GM19238 (cell line): ENCODE results near the gene TSPAN9.
A peak's percentile ranks its signal among the peaks of the same experiment; 100 is the strongest.
"Not testable (repeated sequence)": the region's sequence is repeated elsewhere in the genome, so short reads cannot be mapped to it uniquely, and the experiment has no call there.

Experiments
- DNase-seq: peaks from one replicate; pipeline ENCODE4 v3.0.0; 2011; ENCODE audit warnings: low spot score; ENCODE audit not compliant: insufficient read length

The TSPAN9 gene

DNA sequence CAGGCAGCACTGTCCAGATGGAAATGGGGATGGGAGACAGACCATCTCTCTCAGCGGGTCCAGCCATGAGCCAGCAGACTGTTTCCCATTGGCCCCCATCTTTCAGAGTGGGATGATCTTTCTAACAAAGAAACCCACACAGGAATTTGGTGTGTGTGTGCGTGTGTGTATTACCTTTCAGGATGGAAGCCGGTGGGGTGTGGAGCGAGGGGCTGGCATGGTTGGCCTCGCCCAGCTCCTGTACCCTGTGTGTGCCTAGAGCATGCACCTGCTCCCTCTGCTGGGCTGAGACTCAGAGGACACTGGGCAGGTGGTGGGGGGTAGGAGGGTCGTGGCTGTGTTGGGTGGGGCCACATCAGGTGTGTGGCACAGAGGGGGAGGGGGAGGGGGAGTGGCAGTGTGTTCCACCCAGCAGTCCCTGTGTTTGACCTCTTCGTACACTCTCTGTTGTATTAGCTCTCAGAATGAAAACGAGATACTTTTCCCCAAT lies 33.0 kb upstream of the TSPAN9 start:
- DNase-seq, result no peak

DNA sequence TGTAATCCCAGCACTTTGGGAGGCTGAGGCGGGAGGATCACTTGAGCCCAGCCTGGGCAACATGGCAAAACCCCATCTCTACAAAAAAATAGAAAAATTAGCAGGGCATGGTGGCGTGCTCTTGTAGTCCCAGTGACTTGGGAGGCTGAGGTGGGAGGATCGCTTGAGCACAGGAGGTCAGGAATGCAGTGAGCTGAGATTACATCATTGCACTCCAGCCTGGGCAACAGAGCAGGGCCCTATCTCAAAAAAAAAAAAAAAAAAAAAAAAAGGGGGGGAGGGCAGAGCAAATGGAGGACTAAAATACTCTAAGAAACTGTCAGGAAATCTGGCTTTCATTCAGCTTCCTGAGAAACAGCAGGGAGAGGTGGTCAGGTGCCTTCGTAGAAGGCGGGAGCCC lies 31.7 kb upstream of the TSPAN9 start:
- no peak for DNase-seq

DNA sequence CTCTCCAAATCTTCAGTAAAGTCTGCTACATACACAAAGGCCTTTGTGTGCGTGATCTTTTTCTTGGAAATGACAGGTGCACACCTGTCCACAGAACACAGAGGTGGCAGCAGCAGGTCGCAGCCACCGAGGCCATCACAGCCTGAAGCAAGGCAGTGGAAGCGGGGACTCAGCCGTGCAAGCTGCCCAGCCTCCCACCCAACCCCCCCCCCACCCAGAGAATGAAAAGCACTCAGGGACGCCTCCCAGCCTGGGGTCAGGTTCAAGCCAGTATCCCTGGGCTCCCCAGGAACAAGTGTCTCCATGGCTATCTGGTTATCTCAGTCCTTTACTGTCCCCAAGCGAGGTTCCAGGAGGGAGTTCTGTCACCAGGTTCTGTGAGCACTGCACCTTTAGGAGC lies 31.2 kb upstream of the TSPAN9 start:
- no peak for DNase-seq

DNA sequence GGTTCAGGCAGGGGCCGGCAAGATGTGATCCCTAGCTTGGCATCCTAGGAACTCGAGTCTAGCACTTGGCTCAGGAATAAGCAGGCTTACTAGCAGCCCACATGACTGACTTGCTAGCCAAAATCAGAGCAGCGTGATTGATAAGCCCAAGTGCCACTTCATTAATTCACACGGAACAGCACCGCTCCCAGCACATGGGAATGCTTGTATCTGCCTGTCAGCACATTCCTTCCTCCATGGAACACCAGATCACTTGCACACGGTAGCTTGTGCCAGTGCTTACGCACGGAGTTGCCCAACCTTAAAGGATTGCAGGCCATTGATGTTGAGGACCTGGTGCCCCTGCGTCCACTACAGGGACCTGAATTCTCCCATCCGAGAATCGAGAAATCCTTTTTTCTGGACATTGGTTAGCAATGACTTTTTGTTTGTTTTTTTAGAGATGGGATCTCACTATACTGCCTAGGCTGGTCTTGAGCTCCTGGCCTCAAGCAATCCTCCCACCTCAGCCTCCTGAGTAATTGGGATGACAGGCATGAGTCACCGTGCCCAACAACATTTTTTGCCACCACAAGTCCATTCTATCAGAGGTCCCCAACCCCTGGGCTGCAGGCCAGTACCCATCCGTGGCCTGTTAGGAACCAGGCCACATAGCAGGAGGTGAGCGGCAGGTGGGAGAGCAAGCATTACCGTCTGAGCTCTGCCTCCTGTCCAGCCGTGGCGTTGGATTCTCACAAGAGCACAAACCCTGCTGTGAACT lies 30.6 kb upstream of the TSPAN9 start:
- DNase-seq, result no peak

DNA sequence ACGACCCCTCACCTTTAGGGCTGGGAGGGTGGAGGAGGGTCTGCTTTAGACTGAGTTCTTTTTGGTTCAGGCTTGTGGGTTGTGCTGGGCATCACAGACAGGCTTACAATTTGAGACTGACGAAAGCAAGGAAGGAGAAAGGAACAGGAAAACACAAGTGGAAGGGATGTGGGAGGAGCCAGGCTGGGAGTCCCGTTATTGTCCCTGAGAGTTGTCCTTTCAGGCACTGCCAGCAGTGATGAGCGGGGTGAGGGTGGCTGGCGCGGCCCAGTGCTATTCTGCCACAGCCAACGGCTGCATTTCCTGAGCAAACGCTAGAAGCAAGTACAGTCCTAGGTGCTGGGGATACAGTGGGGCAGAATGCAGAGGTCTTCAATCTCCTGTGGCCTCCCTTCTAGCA lies 29.2 kb upstream of the TSPAN9 start:
- DNase-seq, result no peak

DNA sequence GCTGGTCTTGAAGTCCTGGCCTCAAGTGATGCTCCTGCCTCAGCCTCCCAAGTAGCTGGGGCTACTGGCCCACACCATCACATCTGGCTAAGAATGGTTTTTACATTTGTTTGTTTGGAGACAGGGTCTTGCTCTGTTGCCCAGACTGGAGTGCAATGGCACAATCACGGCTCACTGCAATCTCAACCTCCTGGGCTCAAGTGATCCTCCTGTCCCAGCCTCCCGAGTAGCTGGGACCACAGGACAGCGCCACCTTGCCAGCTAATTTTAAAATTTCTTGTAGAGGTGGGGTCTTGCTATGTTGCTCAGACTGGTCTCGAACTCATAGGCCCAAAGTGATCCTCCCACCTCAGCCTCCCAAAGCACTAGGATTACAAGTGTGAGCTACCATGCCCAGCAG lies 28.6 kb upstream of the TSPAN9 start:
- DNase-seq, result no peak

DNA sequence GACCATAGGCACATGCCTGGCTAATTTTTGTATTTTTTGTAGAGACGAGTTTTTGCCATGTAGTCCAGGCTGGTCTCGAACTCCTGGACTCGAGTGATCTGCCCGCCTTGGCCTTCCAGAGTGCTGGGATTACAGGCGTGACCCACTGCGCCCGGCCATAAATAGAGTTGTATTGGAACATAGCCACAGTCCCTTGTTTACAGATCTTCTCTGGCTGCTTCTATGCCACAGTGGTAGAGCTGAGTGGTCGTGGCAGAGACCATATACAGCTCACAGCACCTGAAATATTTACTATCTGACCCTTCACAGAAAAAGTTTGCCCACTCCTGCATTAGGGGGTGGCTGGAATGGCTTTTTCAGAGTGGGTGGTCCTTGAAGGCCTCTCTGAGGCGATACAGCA lies 28.0 kb upstream of the TSPAN9 start:
- no peak for DNase-seq

DNA sequence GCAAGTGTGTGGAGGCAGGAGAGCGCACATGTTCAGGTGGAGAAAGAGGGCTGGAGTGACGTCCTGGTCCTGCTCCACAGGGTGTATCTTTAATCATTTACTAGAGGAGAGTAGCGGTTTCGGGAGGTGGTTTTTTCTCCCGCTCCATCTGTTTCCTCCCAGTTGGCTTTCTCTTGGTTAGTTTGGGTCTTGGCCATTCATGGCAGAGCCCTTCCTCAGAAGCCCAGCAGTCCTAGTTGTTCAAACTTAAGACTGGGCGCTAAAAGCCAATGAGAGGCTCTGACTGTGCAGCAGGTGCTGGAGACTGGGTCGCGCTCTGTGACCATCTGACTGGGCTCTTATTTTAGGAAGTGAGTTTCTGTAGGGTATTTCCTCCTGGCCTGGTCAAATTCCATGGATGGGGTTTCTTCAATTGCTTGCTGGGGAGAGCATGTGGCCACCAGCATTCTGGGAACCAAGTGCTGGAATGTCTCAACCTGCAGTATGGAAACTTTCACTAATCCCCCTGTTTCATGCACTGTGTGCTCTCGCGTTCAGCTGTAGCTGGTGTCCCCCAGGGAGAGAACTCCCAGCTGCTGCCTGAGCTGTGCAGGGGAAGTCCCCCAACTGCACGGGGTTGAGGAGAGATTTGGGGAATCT lies 27.4 kb upstream of the TSPAN9 start:
- DNase-seq, result peak; percentile 29

DNA sequence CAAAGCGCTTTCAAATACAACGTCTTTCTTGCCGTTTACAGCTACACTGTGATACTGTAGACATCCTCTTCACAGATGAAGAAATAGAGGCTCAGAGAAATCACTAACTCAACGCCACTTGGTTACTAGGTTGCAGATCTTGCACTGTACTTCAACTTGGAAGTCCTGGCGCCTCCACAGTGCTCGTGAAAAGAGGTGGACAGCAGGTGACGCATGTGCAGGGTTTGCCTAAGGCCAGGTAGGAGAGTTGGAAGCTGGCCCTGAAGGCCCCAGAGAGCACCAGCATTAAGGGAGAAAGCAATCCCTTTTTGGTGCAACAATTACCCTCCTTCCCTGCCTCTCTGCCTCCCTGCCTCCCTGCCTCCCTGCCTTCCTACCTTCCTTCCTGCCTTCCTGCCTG lies 22.8 kb upstream of the TSPAN9 start:
- DNase-seq, result no peak

DNA sequence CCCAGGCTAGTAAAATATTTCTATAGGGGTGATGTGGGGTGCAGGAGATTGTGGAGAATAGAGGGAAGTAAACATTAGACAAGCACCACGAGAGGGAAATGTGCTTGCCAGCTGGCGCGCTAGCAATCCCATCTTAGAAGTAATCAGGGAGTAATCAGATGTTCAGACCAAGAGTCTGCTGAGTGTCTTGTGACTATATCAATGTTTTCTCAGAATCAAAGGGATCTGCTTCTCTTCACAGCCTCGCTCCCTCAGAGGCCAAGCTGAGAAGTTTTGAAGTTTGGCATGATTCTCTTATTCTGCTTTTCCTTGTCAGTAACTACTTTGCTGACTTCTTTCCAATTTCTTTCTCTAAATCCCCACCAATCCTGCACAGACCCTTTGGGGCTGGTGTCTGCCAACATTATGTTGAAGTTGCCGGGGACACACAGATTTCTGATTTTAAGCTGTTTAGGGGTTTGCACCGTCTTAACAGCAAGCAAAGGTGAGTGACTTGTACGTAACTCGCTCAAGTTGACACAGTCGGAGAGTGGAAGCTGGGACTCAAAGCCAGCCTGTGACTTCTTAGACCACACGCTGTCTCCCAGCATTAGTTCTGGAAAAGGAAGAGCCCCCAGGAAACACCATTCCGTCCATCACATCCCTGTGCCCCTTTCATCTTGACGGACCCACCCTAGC lies 22.0 kb upstream of the TSPAN9 start:
- no peak for DNase-seq

DNA sequence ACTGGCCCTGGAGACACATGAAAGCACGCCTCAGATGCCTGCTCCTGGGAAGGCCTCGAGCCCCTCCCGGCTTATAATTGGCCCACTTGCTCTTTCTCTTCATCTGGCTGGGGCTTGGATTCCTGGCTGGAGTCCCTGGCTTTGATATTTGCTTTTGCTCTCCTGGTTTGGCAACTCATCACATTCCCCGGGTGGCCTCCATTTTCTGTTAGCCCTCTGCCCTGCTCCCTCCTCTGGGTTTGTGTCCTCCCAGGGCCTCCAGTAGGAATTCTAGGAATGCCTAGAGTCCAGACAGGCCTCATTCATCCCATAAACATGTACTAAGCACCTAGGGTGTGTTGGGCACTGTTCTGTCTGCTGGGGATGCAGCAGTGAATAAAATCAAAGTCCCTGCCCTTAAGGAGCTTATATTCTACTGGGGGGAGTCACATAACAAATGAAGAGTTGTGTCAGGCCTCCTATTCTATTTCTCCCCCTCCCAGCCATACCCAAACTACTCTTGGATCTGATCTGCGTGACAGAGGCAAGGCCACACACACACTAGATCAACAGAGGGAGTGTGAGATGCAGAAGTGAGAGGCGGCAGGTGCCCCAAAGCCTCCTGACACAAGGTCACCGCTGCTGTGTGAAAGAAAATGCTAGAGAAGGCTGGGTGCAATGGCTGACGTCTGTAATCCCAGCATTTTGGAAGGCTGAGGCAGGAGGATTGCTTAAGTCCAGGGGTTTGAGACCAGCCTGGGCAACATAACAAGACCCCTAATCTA lies 21.3 kb upstream of the TSPAN9 start:
- no peak for DNase-seq

DNA sequence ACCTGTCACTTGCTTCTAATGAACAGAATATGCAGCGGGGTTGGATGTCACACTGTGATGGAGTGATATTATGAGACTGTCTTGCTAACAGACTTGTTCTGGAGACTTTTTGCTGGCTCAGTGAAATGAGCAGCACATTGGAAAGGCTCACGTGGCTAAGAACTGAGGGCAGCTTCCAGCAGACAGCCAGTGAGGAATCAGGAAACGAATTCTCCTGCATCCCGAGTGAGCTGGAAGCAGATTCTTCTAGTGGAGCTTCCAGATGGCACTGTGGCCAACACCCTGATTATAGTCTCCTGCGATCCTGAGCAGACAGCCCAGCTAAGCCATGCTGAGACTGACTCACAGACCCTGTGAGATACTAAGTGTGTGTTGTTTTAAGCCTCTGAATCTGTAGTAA lies 16.1 kb upstream of the TSPAN9 start:
- DNase-seq, result no peak

DNA sequence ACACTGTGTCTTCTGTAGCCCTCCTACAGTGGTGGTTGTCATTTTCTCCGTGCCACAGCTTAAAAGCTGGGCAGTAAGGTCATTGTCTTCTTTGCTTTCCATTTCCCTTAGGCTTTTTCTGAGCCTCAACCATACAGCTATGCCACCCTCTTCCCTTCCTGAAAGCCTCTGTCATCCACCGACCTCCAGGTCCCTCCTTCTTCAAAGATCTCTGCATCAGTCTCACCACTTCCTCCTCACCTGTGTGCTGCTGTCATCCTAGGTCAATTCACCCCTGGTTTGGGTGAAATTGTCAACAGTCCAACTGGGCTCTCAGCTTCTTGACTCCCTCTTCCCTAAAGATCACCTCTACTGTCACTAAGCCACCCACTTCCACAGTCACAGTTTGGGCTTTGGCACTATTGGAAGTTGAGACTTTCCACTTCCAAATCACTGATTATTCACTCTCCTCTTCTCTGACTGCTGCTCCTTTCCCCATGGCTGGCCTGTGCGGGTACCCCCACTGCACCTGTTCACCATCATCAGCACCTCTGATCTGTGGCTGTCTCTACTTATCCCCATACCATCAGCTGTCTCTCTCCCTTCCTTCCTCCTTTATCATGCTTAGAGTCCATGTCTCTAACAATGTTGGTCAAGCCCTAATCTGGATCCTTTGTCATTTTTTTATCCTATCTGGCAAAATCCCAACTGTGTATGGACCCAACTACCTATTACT lies 15.5 kb upstream of the TSPAN9 start:
- DNase-seq, result no peak

DNA sequence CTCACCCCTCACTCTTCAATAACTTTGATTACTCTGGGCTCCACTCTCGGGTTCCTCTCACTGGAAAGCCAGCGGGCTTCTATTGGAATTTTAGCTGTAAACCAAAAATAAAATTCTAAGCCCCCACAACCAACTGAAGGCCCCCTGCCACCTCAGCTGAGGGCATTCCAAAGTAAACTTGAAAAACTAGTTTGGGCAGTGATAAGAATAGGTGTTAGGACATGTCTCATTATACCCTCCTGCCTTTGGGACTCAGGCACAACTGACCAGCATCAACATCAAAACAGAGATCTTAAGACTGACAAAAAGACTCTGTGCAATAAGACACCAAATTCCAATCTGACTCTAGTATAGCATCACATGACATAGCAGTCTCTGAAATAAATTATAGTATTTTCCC lies 11.9 kb upstream of the TSPAN9 start:
- no peak for DNase-seq

DNA sequence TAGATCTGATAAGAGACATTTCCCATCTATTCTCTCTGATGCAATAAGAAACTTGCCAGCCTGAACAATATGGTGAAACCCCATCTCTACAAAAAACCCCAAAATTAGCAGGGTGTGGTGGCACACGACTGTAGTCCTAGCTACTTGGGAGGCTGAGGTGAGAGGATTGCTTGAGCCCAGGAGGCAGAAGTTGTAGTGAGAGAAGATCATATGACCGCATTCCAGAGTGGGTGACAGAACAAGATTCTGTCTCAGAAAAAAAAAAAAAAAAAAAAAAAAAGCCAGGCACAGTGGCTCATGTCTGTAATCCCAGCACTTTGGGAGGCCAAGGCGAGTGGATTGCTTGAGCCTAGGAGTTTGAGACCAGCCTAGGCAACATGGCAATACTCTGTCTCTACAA lies 11.3 kb upstream of the TSPAN9 start:
- not testable (repeated sequence) for DNase-seq

DNA sequence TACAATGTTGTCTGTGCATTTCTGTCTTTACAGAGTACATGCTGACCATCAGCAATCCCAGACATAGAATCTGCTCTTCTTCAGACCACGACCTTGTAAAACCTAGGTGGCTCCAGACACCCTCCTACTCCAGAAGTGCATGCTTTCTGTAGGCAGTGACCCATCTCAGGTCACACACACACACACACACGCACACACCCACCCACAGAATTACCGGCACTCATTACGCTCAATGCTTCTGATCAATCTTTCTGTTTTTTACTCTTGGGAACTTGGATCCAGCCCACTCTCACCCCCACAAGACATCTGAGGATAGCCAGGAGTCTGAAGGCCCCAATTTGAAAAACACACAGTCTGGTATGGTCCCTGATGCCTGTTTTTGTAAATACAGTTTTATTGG lies 7.5 kb upstream of the TSPAN9 start:
- DNase-seq, result no peak

DNA sequence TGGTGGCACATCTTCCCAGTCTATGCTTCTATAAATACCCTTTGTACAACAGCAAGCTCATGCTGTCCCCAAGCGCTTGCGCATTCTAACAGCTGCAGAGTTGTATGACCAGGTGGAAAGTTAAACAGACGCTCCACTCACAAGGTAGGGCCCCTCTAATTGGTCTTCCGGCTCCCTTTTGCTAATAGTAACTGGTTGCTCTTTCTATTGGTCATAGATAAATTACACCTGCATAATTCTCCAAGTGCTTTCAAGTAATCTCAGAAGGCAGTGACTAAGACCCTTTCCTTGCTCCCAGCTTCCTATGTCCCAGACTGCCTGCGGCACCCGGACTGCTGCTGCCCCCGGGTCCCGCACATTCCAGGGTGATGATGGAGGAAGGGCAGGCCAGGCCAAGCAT lies 6.1 kb upstream of the TSPAN9 start:
- no peak for DNase-seq

DNA sequence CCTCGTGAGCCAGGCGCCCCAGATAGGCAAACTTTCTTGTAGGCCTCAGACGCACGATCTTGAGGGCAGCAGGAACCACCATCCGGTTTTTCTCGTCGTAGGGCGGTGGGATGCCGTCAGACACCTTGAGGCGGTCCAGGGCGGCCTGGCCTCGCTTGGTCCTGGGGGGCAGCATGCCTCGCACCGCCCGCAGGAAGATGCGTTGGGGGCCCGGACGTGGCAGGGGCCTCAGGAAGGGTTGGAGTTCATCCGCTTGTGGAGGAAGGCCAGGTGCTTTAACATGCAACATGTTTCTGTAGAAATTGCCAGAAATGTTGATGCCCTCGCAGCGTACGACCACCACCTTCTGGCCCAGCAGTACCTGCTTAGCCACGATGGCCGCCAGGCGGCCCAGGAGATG lies 5.5 kb upstream of the TSPAN9 start:
- no peak for DNase-seq

DNA sequence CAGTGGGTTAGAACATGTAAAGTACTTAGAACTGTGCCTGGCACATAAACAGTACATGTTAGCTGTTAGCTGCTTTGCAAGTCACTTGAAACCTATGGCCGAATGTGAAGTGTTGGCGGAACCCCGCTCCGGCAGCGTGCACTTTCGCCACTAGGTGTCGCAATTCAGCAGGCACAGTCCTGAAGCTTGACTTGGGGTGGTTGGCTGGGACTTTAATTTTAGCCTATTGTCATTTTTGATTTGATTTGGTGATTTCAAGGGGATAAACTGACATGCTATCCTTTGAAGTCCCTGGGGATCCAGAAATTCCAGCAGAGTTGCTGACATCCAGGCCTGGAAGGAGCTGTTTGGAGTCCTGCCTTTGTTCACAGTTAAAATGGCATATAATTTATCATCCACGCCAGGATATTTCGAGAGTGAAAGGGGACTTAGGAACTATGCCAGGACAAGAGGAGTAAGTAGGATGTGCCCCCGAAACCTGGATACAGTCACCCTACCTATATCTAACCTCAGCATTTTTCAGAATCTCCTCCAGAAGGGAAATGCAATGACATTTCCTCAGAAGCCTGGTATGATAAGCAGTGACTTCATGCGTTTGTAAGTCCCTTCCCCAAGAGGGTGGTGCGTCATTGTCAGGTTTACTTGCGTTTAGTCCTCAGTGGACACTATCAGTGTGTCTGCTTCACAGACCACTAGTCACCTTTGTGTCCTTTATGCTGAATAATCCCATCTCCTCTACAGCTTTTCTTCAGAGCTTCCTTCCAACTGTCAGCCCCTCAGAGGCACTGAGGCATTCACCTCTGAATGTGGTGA lies 3.5 kb upstream of the TSPAN9 start:
- peak; percentile 74 for DNase-seq

DNA sequence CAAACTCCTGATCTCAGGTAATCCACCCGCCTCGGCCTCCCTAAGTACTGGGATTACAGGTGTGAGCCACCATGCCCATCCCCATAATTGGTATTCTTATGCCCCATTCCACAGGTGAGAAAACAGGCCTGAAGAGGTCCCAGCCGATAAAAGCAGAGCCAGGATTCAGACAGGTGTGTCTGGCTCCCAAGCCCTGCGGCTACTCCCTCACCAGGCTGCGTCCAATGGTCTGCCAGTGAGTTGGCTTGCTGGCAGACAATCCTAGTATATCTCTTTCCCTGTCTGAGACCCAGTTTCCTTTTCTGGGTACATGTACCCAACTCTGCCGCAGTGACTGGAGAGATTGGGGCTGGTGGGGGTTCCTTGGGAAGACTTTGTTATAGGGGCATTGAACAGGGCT lies 1.9 kb upstream of the TSPAN9 start:
- no peak for DNase-seq
